ENCODE data around the gene MACROD2. TPM values are rescaled to one million over a fixed set of nuclear protein-coding genes. Genes with fewer than 3 reads are reported as not detected.

The MACROD2 gene
- total and polyA plus RNA-seq, 2 of the 4 experiments (the other 2 are of a cell fraction), result not detected

GRCh38 chr20:15122613-15123012, 1127.3 kb downstream of the MACROD2 start:
- Histone ChIP-seq H3K18ac (ENCODE audit: low read depth, low read length) (no peak overlapping the region), H3K14ac (replicated peaks; ENCODE audit: low read depth, low read length) (no peak overlapping the region), H2AFZ (replicated peaks; ENCODE audit: low read length, poor library complexity) (no peak overlapping the region), H3K4me1 (ENCODE audit: control insufficient read depth, insufficient read depth, low read length) (no peaks in the 10 kb centered on the region), H2BK15ac (ENCODE audit: low read depth, low read length) (no peak overlapping the region), H3K4me3 (ENCODE audit: insufficient read depth, low read depth, low read length) (no peak overlapping the region), H3K4ac (ENCODE audit: low read depth, low read length) (no peak overlapping the region), H2AK9ac (replicated peaks; ENCODE audit: low read depth, low read length, poor library complexity) (no peak overlapping the region), H3K27me3 (ENCODE audit: control insufficient read depth, insufficient read depth, low read length) (no peaks in the 10 kb centered on the region), H4K91ac (ENCODE audit: insufficient read depth, low read depth, low read length) (no peak overlapping the region), H3K56ac (ENCODE audit: extremely low read depth, insufficient read depth, low read length) (no peak overlapping the region), H3K23ac (ENCODE audit: low read depth, low read length) (no peak overlapping the region), H4K20me1 (ENCODE audit: insufficient read depth, low read length) (no peaks in the 10 kb centered on the region), H3K27ac (ENCODE audit: insufficient read depth, low read length) (no peak overlapping the region), H4K8ac (ENCODE audit: low read depth in 2 of 2, low read length in 2 of 2) (no peak overlapping the region), H4K5ac (ENCODE audit: low read depth, low read length) (no peak overlapping the region), H3K9me1 (ENCODE audit: insufficient read depth, low read length) (no peaks in the 10 kb centered on the region), H3K4me2 (ENCODE audit: low read depth, low read length) (no peak overlapping the region), H3K9ac (ENCODE audit: low read depth, low read length) (no peak overlapping the region), H3K36me3 (ENCODE audit: control insufficient read depth, insufficient read depth, low read length) (no peaks in the 10 kb centered on the region), H3K9me3 (ENCODE audit: control insufficient read depth, insufficient read depth, low read length) (peaks cover 4% of the 10 kb centered on the region; the same call in 1 of the 2 replicates), H2AK5ac (ENCODE audit: low read depth, low read length) (no peak overlapping the region), H3K79me1 (ENCODE audit: low read depth in 1 of 2, low read length in 2 of 2) (no peaks in the 10 kb centered on the region), H2BK5ac (ENCODE audit: low read depth, low read length, poor library complexity, severe bottlenecking) (no peak overlapping the region), H2BK20ac (ENCODE audit: low read depth, low read length) (no peak overlapping the region), H2BK120ac (ENCODE audit: low read depth, low read length) (no peak overlapping the region)
- dilution Hi-C loops (cut with HindIII; ENCODE audit: low sequenced_read_pairs, unreplicated experiment) (no loop called here), intact Hi-C loops (cut with micrococcal nuclease) (no loop called here), in situ Hi-C loops (cut with MboI; ENCODE audit: low sequenced_read_pairs) (no loop called here)
- no CpG with 5 or more reads among the region's 1 CpG for WGBS, 2 experiments (ENCODE audit: extremely low coverage in 2 of 2, insufficient read length in 1 of 2)
- ChIA-PET CTCF (no interaction called here), POLR2A (ENCODE audit: unreplicated experiment) (no interaction called here)
- ATAC-seq (ENCODE audit: low read depth) (no peak), DNase-seq (no peak)
- TF ChIP-seq CTCF (conservative IDR thresholded peaks at IDR 0.05; ENCODE audit: low read depth, low read length) (no peak), FOS (IDR thresholded peaks at IDR 0.05; ENCODE audit: low read depth, low read length) (no peak), BHLHE40 (IDR thresholded peaks at IDR 0.05; ENCODE audit: low read depth, low read length) (no peak), USF2 (IDR thresholded peaks at IDR 0.05; ENCODE audit: low read depth, low read length) (no peak), CHD1 (IDR thresholded peaks at IDR 0.05; ENCODE audit: low read depth, low read length) (no peak), RFX5 (IDR thresholded peaks at IDR 0.05; ENCODE audit: low read depth, low read length) (no peak), CEBPB (IDR thresholded peaks at IDR 0.05; ENCODE audit: low read depth, low read length) (no peak), MAZ (IDR thresholded peaks at IDR 0.05; ENCODE audit: borderline replicate concordance, low read depth, low read length) (no peak), POLR2A (IDR thresholded peaks at IDR 0.05; ENCODE audit: low read depth, low read length) (no peak), NFE2L2 (IDR thresholded peaks at IDR 0.05; ENCODE audit: low read depth, low read length) (no peak)
- no TSS peak for BruUV-seq (replicated peaks)

Data from IMR-90 (cell line).